SK-N-SH treated with all-trans-retinoic acid at 6 μM for 48 hours (cell line): ENCODE data around the gene GPR139.

Experiments used
- ATAC-seq: fragments of 200-7000 bp; cut with Tn5 transposase; 3 replicates; pipeline ENCODE4 v1.9.1; 2020; ENCODE audit warnings: mild to moderate bottlenecking, moderate library complexity
- ARNTL ChIP-seq: fragments of 450-650 bp; formaldehyde crosslinking; IDR thresholded peaks from 2 replicates; pipeline ENCODE4 v1.5.0; 2020; ENCODE audit warnings: low read depth, mild to moderate bottlenecking, moderate library complexity, borderline replicate concordance
- BACH2 ChIP-seq: fragments of 250-450 bp; sonication (Bioruptor Pico); IDR thresholded peaks from 2 replicates; pipeline ENCODE4 v1.9.0; 2021; ENCODE audit warnings: mild to moderate bottlenecking, borderline replicate concordance
- CSRNP3 ChIP-seq: fragments of 250-450 bp; sonication (Bioruptor Pico); IDR thresholded peaks from 2 replicates; pipeline ENCODE4 v1.5.1; 2021; ENCODE audit warnings: mild to moderate bottlenecking, moderate library complexity
- ESRRG ChIP-seq: fragments of 250-450 bp; sonication (Bioruptor Pico); IDR thresholded peaks from 2 replicates; pipeline ENCODE4 v1.6.1; 2021; ENCODE audit warnings: mild to moderate bottlenecking
- OSR1 ChIP-seq: fragments of 250-450 bp; sonication (Bioruptor Pico); IDR thresholded peaks from 2 replicates; pipeline ENCODE4 v1.8.0; 2022; ENCODE audit warnings: moderate library complexity, mild to moderate bottlenecking, inconsistent platforms
- POU6F1 ChIP-seq: fragments of 250-450 bp; sonication (Bioruptor Pico); IDR thresholded peaks from 2 replicates; pipeline ENCODE4 v1.8.0; 2021; ENCODE audit warnings: low read depth, mild to moderate bottlenecking, moderate library complexity, borderline replicate concordance
- PPARA ChIP-seq: fragments of 250-450 bp; sonication (Bioruptor Pico); IDR thresholded peaks from 2 replicates; pipeline ENCODE4 v1.5.0; 2020; ENCODE audit warnings: mild to moderate bottlenecking, borderline replicate concordance
- RARB ChIP-seq: fragments of 250-450 bp; sonication (Bioruptor Pico); IDR thresholded peaks from 2 replicates; pipeline ENCODE4 v1.8.0; 2021; ENCODE audit warnings: mild to moderate bottlenecking, moderate library complexity
- SNAI2 ChIP-seq: fragments of 250-450 bp; sonication (Bioruptor Pico); IDR thresholded peaks from 2 replicates; pipeline ENCODE4 v1.5.0; 2020; ENCODE audit warnings: mild to moderate bottlenecking, moderate library complexity
- TCF4 ChIP-seq: fragments of 250-450 bp; sonication (Bioruptor Pico); IDR thresholded peaks from 2 replicates; pipeline ENCODE4 v1.8.0; 2021; ENCODE audit warnings: mild to moderate bottlenecking, moderate library complexity, borderline replicate concordance
- TOX ChIP-seq: fragments of 250-450 bp; sonication (Bioruptor Pico); IDR thresholded peaks from 2 replicates; pipeline ENCODE4 v1.8.0; 2021; ENCODE audit warnings: mild to moderate bottlenecking, moderate library complexity, borderline replicate concordance
- ZC3H10 ChIP-seq: fragments of 250-450 bp; sonication (Bioruptor Pico); IDR thresholded peaks from 2 replicates; pipeline ENCODE4 v1.5.1; 2021; ENCODE audit warnings: mild to moderate bottlenecking, moderate library complexity
- ZFP3 ChIP-seq: fragments of 250-450 bp; sonication (Bioruptor Pico); IDR thresholded peaks from 2 replicates; pipeline ENCODE4 v1.5.0; 2020; ENCODE audit warnings: mild to moderate bottlenecking, moderate library complexity
- ZFP30 ChIP-seq: fragments of 450-650 bp; formaldehyde crosslinking; IDR thresholded peaks from 2 replicates; pipeline ENCODE4 v1.5.0; 2022; ENCODE audit warnings: mild to moderate bottlenecking, moderate library complexity
- ZNF565 ChIP-seq: fragments of 450-650 bp; formaldehyde crosslinking; conservative IDR thresholded peaks from 2 replicates; pipeline ENCODE4 v1.5.0; 2020; ENCODE audit warnings: low read depth, mild to moderate bottlenecking, moderate library complexity
- ZNF70 ChIP-seq: fragments of 450-650 bp; formaldehyde crosslinking; IDR thresholded peaks from 2 replicates; pipeline ENCODE4 v1.5.0; 2020; ENCODE audit warnings: mild to moderate bottlenecking, moderate library complexity
- ZNF8 ChIP-seq: fragments of 450-650 bp; formaldehyde crosslinking; IDR thresholded peaks from 2 replicates; pipeline ENCODE4 v1.5.0; 2020; ENCODE audit warnings: mild to moderate bottlenecking, moderate library complexity
- TF ChIP-seq, protein P1 (sequence below): fragments of 250-450 bp; sonication (Bioruptor Pico); IDR thresholded peaks from 2 replicates; pipeline ENCODE4 v1.8.0; 2020; ENCODE audit warnings: mild to moderate bottlenecking, moderate library complexity, borderline replicate concordance
- TF ChIP-seq, protein P2 (sequence below): fragments of 250-450 bp; sonication (Bioruptor Pico); IDR thresholded peaks from 2 replicates; pipeline ENCODE4 v1.5.0; 2020; ENCODE audit warnings: mild to moderate bottlenecking, moderate library complexity
- TF ChIP-seq, protein P3 (sequence below): fragments of 250-450 bp; sonication (Bioruptor Pico); IDR thresholded peaks from 2 replicates; pipeline ENCODE4 v1.5.1; 2020; ENCODE audit warnings: low read depth, mild to moderate bottlenecking, moderate library complexity

The GPR139 gene

GRCh38 chr16:20074099-20074991, 655 bp upstream of the GPR139 start:
- ATAC-seq: no peak

DNA sequence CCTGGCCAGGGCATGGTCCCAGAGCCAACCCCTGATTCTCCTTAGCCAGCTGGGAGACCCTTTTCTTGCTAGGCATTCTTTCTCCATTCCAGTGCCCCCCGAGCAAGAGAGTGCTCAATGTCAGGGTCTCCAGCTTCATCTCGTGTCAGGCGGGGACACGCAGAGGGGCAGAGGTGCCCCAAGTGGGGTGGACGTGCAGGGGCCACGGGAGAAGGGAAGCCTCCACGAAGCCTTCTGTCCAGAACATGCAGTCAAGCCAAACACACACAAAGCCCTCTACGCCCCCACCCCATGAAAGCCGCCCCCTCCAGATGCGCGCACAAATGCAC, 852 bp downstream of the GPR139 start:
- TF ChIP-seq BACH2 (CRISPR knock-in tag) (no peak), ARNTL (CRISPR knock-in tag) (no peak), OSR1 (CRISPR knock-in tag) (no peak), ZC3H10 (CRISPR knock-in tag) (no peak), CSRNP3 (no peak), SNAI2 (CRISPR knock-in tag) (no peak), TOX (no peak)
- TF ChIP-seq, protein P1, sequence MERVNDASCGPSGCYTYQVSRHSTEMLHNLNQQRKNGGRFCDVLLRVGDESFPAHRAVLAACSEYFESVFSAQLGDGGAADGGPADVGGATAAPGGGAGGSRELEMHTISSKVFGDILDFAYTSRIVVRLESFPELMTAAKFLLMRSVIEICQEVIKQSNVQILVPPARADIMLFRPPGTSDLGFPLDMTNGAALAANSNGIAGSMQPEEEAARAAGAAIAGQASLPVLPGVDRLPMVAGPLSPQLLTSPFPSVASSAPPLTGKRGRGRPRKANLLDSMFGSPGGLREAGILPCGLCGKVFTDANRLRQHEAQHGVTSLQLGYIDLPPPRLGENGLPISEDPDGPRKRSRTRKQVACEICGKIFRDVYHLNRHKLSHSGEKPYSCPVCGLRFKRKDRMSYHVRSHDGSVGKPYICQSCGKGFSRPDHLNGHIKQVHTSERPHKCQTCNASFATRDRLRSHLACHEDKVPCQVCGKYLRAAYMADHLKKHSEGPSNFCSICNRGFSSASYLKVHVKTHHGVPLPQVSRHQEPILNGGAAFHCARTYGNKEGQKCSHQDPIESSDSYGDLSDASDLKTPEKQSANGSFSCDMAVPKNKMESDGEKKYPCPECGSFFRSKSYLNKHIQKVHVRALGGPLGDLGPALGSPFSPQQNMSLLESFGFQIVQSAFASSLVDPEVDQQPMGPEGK: no peak
- no peak for ATAC-seq

More at GRCh38 chr16:20074099-20074991, 655 bp upstream of the GPR139 start:
- no peak for TF ChIP-seq OSR1 (CRISPR knock-in tag)
- TF ChIP-seq PPARA (CRISPR knock-in tag): no peak
- TF ChIP-seq ZNF8: no peak
- TF ChIP-seq ZFP30 (CRISPR knock-in tag): no peak
- no peak for TF ChIP-seq ARNTL (CRISPR knock-in tag)
- TF ChIP-seq TOX: no peak
- no peak for TF ChIP-seq ESRRG
- no peak for TF ChIP-seq ZFP3
- no peak for TF ChIP-seq TCF4 (CRISPR knock-in tag)
- no peak for TF ChIP-seq SNAI2 (CRISPR knock-in tag)
- TF ChIP-seq ZNF565 (CRISPR knock-in tag): no peak
- TF ChIP-seq RARB (CRISPR knock-in tag): no peak
- no peak for TF ChIP-seq ZC3H10 (CRISPR knock-in tag)
- no peak for TF ChIP-seq BACH2 (CRISPR knock-in tag)
- no peak for TF ChIP-seq POU6F1 (CRISPR knock-in tag)
- TF ChIP-seq, all 23 proteins: peak for 0

- TF ChIP-seq ZNF70 (CRISPR knock-in tag) (no peak), SNAI2 (CRISPR knock-in tag) (no peak)
- TF ChIP-seq, protein P2, sequence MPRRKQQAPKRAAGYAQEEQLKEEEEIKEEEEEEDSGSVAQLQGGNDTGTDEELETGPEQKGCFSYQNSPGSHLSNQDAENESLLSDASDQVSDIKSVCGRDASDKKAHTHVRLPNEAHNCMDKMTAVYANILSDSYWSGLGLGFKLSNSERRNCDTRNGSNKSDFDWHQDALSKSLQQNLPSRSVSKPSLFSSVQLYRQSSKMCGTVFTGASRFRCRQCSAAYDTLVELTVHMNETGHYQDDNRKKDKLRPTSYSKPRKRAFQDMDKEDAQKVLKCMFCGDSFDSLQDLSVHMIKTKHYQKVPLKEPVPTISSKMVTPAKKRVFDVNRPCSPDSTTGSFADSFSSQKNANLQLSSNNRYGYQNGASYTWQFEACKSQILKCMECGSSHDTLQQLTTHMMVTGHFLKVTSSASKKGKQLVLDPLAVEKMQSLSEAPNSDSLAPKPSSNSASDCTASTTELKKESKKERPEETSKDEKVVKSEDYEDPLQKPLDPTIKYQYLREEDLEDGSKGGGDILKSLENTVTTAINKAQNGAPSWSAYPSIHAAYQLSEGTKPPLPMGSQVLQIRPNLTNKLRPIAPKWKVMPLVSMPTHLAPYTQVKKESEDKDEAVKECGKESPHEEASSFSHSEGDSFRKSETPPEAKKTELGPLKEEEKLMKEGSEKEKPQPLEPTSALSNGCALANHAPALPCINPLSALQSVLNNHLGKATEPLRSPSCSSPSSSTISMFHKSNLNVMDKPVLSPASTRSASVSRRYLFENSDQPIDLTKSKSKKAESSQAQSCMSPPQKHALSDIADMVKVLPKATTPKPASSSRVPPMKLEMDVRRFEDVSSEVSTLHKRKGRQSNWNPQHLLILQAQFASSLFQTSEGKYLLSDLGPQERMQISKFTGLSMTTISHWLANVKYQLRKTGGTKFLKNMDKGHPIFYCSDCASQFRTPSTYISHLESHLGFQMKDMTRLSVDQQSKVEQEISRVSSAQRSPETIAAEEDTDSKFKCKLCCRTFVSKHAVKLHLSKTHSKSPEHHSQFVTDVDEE (CRISPR knock-in tag): no peak
- TF ChIP-seq, protein P3, sequence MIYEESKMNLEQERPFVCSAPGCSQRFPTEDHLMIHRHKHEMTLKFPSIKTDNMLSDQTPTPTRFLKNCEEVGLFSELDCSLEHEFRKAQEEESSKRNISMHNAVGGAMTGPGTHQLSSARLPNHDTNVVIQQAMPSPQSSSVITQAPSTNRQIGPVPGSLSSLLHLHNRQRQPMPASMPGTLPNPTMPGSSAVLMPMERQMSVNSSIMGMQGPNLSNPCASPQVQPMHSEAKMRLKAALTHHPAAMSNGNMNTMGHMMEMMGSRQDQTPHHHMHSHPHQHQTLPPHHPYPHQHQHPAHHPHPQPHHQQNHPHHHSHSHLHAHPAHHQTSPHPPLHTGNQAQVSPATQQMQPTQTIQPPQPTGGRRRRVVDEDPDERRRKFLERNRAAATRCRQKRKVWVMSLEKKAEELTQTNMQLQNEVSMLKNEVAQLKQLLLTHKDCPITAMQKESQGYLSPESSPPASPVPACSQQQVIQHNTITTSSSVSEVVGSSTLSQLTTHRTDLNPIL: no peak
- TF ChIP-seq, protein P1: no peak
- no peak for ATAC-seq
These were observed 1.4 kb downstream of the GPR139 start for GRCh38 chr16:20072146-20072873.
